Neural progenitor cell (in vitro differentiated cells): ENCODE data around the gene PTPN4.

Source experiments
- CTCF ChIP-seq: fragments of 200-600 bp; sonication (generic); IDR thresholded peaks from 2 replicates; pipeline ENCODE4 v1.5.1; 2017; ENCODE audit warnings: antibody characterized with exemption, mild to moderate bottlenecking
- EZH2phosphoT487 ChIP-seq: fragments of 200-600 bp; sonication (generic); IDR thresholded peaks from 2 replicates; pipeline ENCODE4 v1.6.1; 2017; ENCODE audit warnings: antibody characterized with exemption

GRCh38 chr2:119810049-119810630 lies 50.4 kb downstream of the PTPN4 start:
- no peak for TF ChIP-seq EZH2phosphoT487
- no peak for TF ChIP-seq CTCF
